Retinal pigment epithelial cell (primary cell): ENCODE data around the gene TSPAN4.
A peak's percentile ranks its signal among the peaks of the same experiment; 100 is the strongest.

ENCODE experiments used
- DNase-seq: peaks from one replicate; pipeline ENCODE4 v3.0.0-alpha.2; 2010; ENCODE audit warnings: low read depth
- H3K4me3 ChIP-seq: 2 replicates; pipeline ENCODE4 v1.5.1; 2011; ENCODE audit warnings: mild to moderate bottlenecking, low read length, control low read depth, moderate library complexity
- CTCF ChIP-seq: conservative IDR thresholded peaks from 2 replicates; pipeline ENCODE4 v1.5.1; 2011; ENCODE audit warnings: low read depth, low read length, control low read depth, inconsistent platforms

TSPAN4 gene

GRCh38 chr11:842370-843002 is at the start of gene TSPAN4, which contains the start of gene POLR2L:
TSS of gene TSPAN4 (plus strand) at chr11:842852. CDS start at chr11:850305, 7,453 bp downstream.
TSS of gene POLR2L (minus strand) at chr11:842529. CDS start at chr11:842508, 21 bp downstream.
- no peak for TF ChIP-seq CTCF

GRCh38 chr11:792873-793272 is 49.8 kb upstream of the TSPAN4 start:
- H3K4me3 ChIP-seq, result no peak overlapping the region
- no peak for DNase-seq
- no peak for TF ChIP-seq CTCF

More at GRCh38 chr11:842370-843002, at the start of gene TSPAN4, which contains the start of gene POLR2L:
- H3K4me3 ChIP-seq, result peak within 1 kb of the TSS; percentile 93
- DNase-seq, result peak; percentile 56

GRCh38 chr11:793556-793955 is 49.1 kb upstream of the TSPAN4 start:
- H3K4me3 ChIP-seq, result no peak overlapping the region
- TF ChIP-seq CTCF, result no peak
- no peak for DNase-seq

- no peak for DNase-seq
- TF ChIP-seq CTCF, result no peak
- no peak overlapping the region for H3K4me3 ChIP-seq
Observed at GRCh38 chr11:794013-794765, 48.5 kb upstream of the TSPAN4 start.

GRCh38 chr11:794766-795633 is 47.7 kb upstream of the TSPAN4 start:
- TF ChIP-seq CTCF, result no peak
- H3K4me3 ChIP-seq, result peak overlapping the region; percentile 63

GRCh38 chr11:795634-796564 is 46.8 kb upstream of the TSPAN4 start:
- no peak for DNase-seq
- no peak for TF ChIP-seq CTCF
- peak overlapping the region; percentile 63 for H3K4me3 ChIP-seq

More at GRCh38 chr11:794766-795633, 47.7 kb upstream of the TSPAN4 start:
- DNase-seq, result no peak
